Neural cell (in vitro differentiated cells): ENCODE data around the gene ADARB2.

Experiments used
- CTCF ChIP-seq: fragments of 450-650 bp; IDR thresholded peaks from 2 replicates; pipeline ENCODE4 v1.5.1; 2014; ENCODE audit warnings: antibody characterized with exemption, mild to moderate bottlenecking, moderate library complexity; ENCODE audit not compliant: poor library complexity, severe bottlenecking
- EZH2 ChIP-seq: fragments of 200-600, 300-800 bp; shearing (Covaris generic), sonication (generic); IDR thresholded peaks from 2 replicates; pipeline ENCODE4 v1.6.1; 2014; ENCODE audit warnings: antibody characterized with exemption, low read length, borderline replicate concordance, mild to moderate bottlenecking; ENCODE audit not compliant: insufficient read depth, poor library complexity, severe bottlenecking
- POLR2AphosphoS5 ChIP-seq: IDR thresholded peaks from 2 replicates; pipeline ENCODE4 v1.6.1; 2012

- TF ChIP-seq POLR2AphosphoS5 (no peak), CTCF (no peak), EZH2 (no peak)
Observed at GRCh38 chr10:1638889-1639419, 98.4 kb downstream of the ADARB2 start.
